ENCODE data around the gene CACNB4. TPM values are rescaled to one million over a fixed set of nuclear protein-coding genes. Genes with fewer than 3 reads are reported as not detected.

CACNB4 gene
- total RNA-seq, 1 donor: 4.3 TPM

GRCh38 chr2:151959238-151959637, 139.6 kb downstream of the CACNB4 start:
- Histone ChIP-seq H3K27me3 (ENCODE audit: insufficient read depth, low read length) (no peaks in the 10 kb centered on the region), H3K4me2 (ENCODE audit: insufficient read depth, low read length) (no peak overlapping the region), H3K9me3 (ENCODE audit: low read depth, low read length) (no peaks in the 10 kb centered on the region), H3K4me1 (ENCODE audit: insufficient read depth, low read length) (no peaks in the 10 kb centered on the region), H3K4me3 (ENCODE audit: insufficient read depth, low read length) (no peak overlapping the region), H3K27ac (ENCODE audit: low read depth, low read length) (no peak overlapping the region), H4K20me1 (ENCODE audit: insufficient read depth, low read length) (no peaks in the 10 kb centered on the region), H3K79me2 (ENCODE audit: insufficient read depth, low read length) (no peaks in the 10 kb centered on the region), H3K36me3 (ENCODE audit: insufficient read depth, low read length) (no peaks in the 10 kb centered on the region), H2AFZ (ENCODE audit: low read length) (no peak overlapping the region)
- no peak for TF ChIP-seq CTCF (IDR thresholded peaks at IDR 0.05; ENCODE audit: extremely low read depth, low read depth, low read length)
- DNase-seq (ENCODE audit: insufficient read length, low spot score, missing footprints): no peak

- no peak for TF ChIP-seq CTCF (IDR thresholded peaks at IDR 0.05; ENCODE audit: extremely low read depth, low read depth, low read length)
- Histone ChIP-seq H3K9me3 (ENCODE audit: low read depth, low read length) (no peaks in the 10 kb centered on the region), H3K79me2 (ENCODE audit: insufficient read depth, low read length) (no peaks in the 10 kb centered on the region), H3K27ac (ENCODE audit: low read depth, low read length) (no peak overlapping the region), H4K20me1 (ENCODE audit: insufficient read depth, low read length) (no peaks in the 10 kb centered on the region), H2AFZ (ENCODE audit: low read length) (no peak overlapping the region), H3K4me3 (ENCODE audit: insufficient read depth, low read length) (no peak overlapping the region), H3K4me2 (ENCODE audit: insufficient read depth, low read length) (no peak overlapping the region), H3K27me3 (ENCODE audit: insufficient read depth, low read length) (no peaks in the 10 kb centered on the region), H3K4me1 (ENCODE audit: insufficient read depth, low read length) (no peaks in the 10 kb centered on the region), H3K36me3 (ENCODE audit: insufficient read depth, low read length) (no peaks in the 10 kb centered on the region)
- DNase-seq (ENCODE audit: insufficient read length, low spot score, missing footprints): no peak
These were observed 145.4 kb downstream of the CACNB4 start for GRCh38 chr2:151953467-151953866.

DNA sequence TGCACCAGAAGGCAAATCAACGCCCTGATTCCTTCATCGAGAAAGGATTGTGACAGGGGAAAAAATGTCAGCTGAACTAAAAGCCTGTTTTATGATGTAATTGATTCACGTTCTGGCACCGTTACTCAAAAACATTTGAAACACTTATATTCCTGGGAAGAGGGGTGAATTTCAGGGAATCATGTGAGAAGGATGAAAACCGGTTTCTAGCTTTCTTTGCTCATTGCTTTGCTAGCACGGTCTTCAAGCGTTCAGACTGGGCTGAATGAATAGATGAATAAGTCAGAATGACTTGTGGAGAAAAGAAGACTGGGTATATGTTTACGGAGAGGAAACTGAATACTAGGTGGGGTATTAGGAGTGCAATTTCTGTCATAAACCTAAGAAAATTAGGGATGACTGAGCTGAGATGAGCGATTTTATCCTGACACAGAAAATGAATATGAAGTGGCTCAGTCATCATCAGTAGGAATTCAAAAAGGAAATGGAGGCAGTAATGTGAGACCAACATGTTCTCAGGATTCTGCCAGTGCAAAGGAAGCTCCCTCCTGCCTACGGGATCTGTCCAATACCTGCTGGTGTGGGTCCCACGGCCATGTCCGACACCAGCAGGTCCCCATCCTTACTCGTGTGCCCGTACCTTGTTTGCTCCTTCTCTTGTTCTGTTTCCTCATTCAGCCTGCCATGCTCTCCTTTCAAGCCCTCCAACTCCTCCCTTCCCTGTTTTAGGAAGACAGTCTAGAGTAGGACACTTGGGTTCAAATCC, 146.0 kb downstream of the CACNB4 start:
- Histone ChIP-seq H3K4me1 (ENCODE audit: insufficient read depth, low read length) (no peaks in the 10 kb centered on the region), H3K36me3 (ENCODE audit: insufficient read depth, low read length) (no peaks in the 10 kb centered on the region), H3K27ac (ENCODE audit: low read depth, low read length) (no peak overlapping the region), H3K9me3 (ENCODE audit: low read depth, low read length) (no peaks in the 10 kb centered on the region), H3K27me3 (ENCODE audit: insufficient read depth, low read length) (no peaks in the 10 kb centered on the region), H3K4me2 (ENCODE audit: insufficient read depth, low read length) (no peak overlapping the region), H4K20me1 (ENCODE audit: insufficient read depth, low read length) (no peaks in the 10 kb centered on the region), H3K4me3 (ENCODE audit: insufficient read depth, low read length) (no peak overlapping the region), H3K79me2 (ENCODE audit: insufficient read depth, low read length) (no peaks in the 10 kb centered on the region), H2AFZ (ENCODE audit: low read length) (no peak overlapping the region)
- no peak for TF ChIP-seq CTCF (IDR thresholded peaks at IDR 0.05; ENCODE audit: extremely low read depth, low read depth, low read length)
- DNase-seq (ENCODE audit: insufficient read length, low spot score, missing footprints): no peak

GRCh38 chr2:151947813-151948165, 151.1 kb downstream of the CACNB4 start:
- Histone ChIP-seq H3K4me2 (ENCODE audit: insufficient read depth, low read length) (no peak overlapping the region), H3K27ac (ENCODE audit: low read depth, low read length) (no peak overlapping the region), H3K4me1 (ENCODE audit: insufficient read depth, low read length) (no peaks in the 10 kb centered on the region), H2AFZ (ENCODE audit: low read length) (no peak overlapping the region), H3K36me3 (ENCODE audit: insufficient read depth, low read length) (no peaks in the 10 kb centered on the region), H4K20me1 (ENCODE audit: insufficient read depth, low read length) (no peaks in the 10 kb centered on the region), H3K27me3 (ENCODE audit: insufficient read depth, low read length) (no peaks in the 10 kb centered on the region), H3K9me3 (ENCODE audit: low read depth, low read length) (no peaks in the 10 kb centered on the region), H3K4me3 (ENCODE audit: insufficient read depth, low read length) (no peak overlapping the region), H3K79me2 (ENCODE audit: insufficient read depth, low read length) (no peaks in the 10 kb centered on the region)
- no peak for DNase-seq (ENCODE audit: insufficient read length, low spot score, missing footprints)
- TF ChIP-seq CTCF (IDR thresholded peaks at IDR 0.05; ENCODE audit: extremely low read depth, low read depth, low read length): no peak
